AG04450 (cell line): Measurements from ENCODE around the gene WDR82. TPM values are rescaled to one million over a fixed set of nuclear protein-coding genes. Genes with fewer than 3 reads are reported as not detected.

Source experiments
- CTCF ChIA-PET: fragments of 300-600, 350-600 bp; formaldehyde crosslinking; extraction: SDS; loops from one replicate; lab custom pipeline; 2022; ENCODE audit warnings: antibody characterized with exemption, inconsistent platforms; lab: Charles Lee
- POLR2A ChIA-PET: fragments of 350-600 bp; formaldehyde crosslinking; extraction: SDS; loops from one replicate; lab custom pipeline; 2021; ENCODE audit warnings: antibody characterized with exemption, inconsistent platforms; lab: Yijun Ruan, JAX
- DNase-seq: peaks from one replicate; pipeline ENCODE4 v3.0.0-alpha.2; 2011; ENCODE audit warnings: low read depth, low spot score
- H3K27ac ChIP-seq: one replicate; pipeline ENCODE4 v1.5.1; 2012; ENCODE audit warnings: low read depth, low read length, control low read depth
- H3K27me3 ChIP-seq: one replicate; pipeline ENCODE4 v1.6.0; 2012; ENCODE audit warnings: low read length; ENCODE audit not compliant: control insufficient read depth, insufficient read depth
- H3K4me3 ChIP-seq: 2 replicates; pipeline ENCODE4 v1.5.1; 2011; ENCODE audit warnings: mild to moderate bottlenecking, low read depth, low read length, control low read depth
- H3K9me3 ChIP-seq: 2 replicates; pipeline ENCODE4 v1.5.1; 2012; ENCODE audit warnings: low read length; ENCODE audit not compliant: control insufficient read depth, insufficient read depth
- polyA plus RNA-seq: library from polyadenylated mRNA; depleted of rRNA; stranded (reverse); fragments of >200 nt; gene quantifications from 2 replicates; pipeline ENCODE4 v1.2.3, GENCODE V29; 2011
- TF ChIP-seq, protein P1 (sequence below): IDR thresholded peaks from 2 replicates; pipeline ENCODE4 v1.5.1; 2011; ENCODE audit warnings: low read depth, low read length, control low read depth, inconsistent platforms

WDR82 gene
- polyA plus RNA-seq, 1 experiment = 77.6 TPM

- Histone ChIP-seq H3K27me3 (peaks cover 3% of the 10 kb centered on the region), H3K9me3 (no peaks in the 10 kb centered on the region; the same call in 1 of the 2 replicates), H3K27ac (no peak overlapping the region), H3K4me3 (no peak overlapping the region)
- no peak for DNase-seq
- POLR2A ChIA-PET = interaction anchor here (0.6 to 1.5 kb wide), 3 partner anchors 13 to 112 kb away, joined by 3 to 4 read pairs (median 3); partner anchors contain the start of genes GLYCTK and WDR82
- TF ChIP-seq, protein P1, sequence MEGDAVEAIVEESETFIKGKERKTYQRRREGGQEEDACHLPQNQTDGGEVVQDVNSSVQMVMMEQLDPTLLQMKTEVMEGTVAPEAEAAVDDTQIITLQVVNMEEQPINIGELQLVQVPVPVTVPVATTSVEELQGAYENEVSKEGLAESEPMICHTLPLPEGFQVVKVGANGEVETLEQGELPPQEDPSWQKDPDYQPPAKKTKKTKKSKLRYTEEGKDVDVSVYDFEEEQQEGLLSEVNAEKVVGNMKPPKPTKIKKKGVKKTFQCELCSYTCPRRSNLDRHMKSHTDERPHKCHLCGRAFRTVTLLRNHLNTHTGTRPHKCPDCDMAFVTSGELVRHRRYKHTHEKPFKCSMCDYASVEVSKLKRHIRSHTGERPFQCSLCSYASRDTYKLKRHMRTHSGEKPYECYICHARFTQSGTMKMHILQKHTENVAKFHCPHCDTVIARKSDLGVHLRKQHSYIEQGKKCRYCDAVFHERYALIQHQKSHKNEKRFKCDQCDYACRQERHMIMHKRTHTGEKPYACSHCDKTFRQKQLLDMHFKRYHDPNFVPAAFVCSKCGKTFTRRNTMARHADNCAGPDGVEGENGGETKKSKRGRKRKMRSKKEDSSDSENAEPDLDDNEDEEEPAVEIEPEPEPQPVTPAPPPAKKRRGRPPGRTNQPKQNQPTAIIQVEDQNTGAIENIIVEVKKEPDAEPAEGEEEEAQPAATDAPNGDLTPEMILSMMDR = 0 out of 2 replicates have a peak, but pooled peaks have one; percentile 14
- CTCF ChIA-PET = interaction anchor here (0.6 to 1.2 kb wide), 4 partner anchors 39 to 112 kb away, joined by 4 to 6 read pairs (median 4); no protein-coding TSS in a partner anchor
Measured at GRCh38 chr3:52299879-52300611, 21.6 kb upstream of the WDR82 start.

DNA sequence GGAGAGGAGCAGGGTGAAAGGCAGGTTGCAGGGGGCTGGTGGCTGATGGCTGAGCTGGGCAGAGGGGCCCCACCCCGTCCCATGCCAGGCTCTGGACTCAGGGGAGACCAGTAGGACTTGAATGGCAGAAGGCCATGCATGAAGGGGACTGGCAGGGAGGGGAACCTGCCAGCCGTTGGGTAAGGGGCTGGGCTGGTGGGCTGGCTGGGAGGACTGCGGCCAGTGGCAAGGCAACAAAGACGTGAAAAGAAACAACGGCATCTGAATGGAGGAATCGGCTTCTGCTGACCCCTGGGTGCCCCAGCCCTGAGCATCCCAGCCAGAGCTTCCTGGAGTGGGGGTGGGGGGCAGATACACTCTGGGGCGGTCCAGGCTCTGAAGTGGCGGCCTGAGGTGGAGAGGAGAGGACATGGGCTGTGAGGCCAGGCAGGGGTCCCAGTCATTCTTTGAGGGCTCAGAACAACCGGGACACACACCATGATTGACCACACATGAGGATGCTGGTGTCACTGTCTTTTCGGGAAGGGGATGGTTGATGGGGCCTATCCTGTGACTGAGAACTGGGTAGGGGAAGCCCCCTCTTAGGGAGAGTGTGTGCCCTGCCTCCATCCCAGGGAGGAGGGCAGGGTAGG, 20.9 kb upstream of the WDR82 start:
- ChIA-PET POLR2A (no interaction called here), CTCF (interaction anchor here (0.6 to 1.2 kb wide), 4 partner anchors 40 to 151 kb away, joined by 3 to 6 read pairs (median 4); no protein-coding TSS in a partner anchor)
- Histone ChIP-seq H3K4me3 (no peak overlapping the region), H3K27me3 (peaks cover 3% of the 10 kb centered on the region), H3K9me3 (no peaks in the 10 kb centered on the region; the same call in 1 of the 2 replicates), H3K27ac (no peak overlapping the region)
- no peak for DNase-seq
- TF ChIP-seq, protein P1 = no peak

- TF ChIP-seq, protein P1 = no peak
- DNase-seq = no peak
- H3K27ac ChIP-seq = no peak overlapping the region
- CTCF ChIA-PET = interaction anchor here (0.6 to 3.3 kb wide), 4 partner anchors 41 to 150 kb away, joined by 3 to 21 read pairs (median 5); no protein-coding TSS in a partner anchor
- H3K27me3 ChIP-seq = peaks cover 3% of the 10 kb centered on the region
- no peak overlapping the region for H3K4me3 ChIP-seq
- H3K9me3 ChIP-seq = no peaks in the 10 kb centered on the region; the same call in 1 of the 2 replicates
- POLR2A ChIA-PET = no interaction called here
Measured at GRCh38 chr3:52298149-52299098, 20.0 kb upstream of the WDR82 start.

DNA sequence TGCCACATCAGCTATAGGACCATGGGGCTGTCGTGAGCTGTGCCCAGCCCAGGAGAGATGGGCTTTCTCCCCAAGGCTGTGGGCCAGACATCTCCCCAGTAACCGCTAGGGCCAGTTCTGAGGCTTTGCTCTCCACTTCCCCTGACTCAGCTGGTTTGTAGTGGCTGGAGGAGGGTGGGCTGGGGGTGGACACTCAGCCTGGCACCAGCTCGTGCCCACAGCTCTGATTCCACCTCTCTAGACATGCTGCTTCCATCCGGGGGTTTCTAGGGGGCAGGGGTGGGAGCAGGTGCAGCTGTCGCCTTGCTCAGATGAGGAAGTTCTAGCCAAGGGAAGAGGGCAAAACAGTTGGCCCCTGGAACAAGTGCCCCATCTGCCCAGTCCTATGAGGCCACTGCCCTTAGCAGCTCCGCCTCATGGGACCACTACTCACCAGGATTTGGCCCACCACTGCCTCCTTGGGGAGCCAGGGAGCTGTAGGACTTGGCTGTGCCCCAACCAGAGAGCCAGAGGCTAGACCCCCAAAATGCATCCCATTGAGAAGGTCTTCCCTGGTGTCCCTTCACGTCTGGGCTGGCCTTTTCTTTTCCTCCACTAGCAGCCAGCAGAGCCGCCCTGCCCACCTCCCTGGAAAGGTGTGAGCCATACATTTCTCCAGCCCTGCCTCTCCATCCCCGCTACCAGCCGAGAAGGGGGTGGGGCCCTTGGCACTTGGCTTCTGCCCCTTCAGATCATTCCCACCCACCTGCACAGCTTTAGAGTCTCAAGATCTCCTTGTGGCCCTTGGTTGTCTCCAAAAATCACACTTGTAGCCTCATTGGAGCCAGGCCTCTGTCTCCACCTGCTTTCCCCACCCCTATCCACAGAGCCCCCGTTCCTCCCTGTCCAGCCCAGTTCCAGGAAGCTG, 19.0 kb upstream of the WDR82 start:
- peaks cover 3% of the 10 kb centered on the region for H3K27me3 ChIP-seq
- no peak overlapping the region for H3K4me3 ChIP-seq
- ChIA-PET CTCF (interaction anchor here (0.5 to 3.3 kb wide), 3 partner anchors 18 to 88 kb away, joined by 3 to 21 read pairs (median 4); no protein-coding TSS in a partner anchor), POLR2A (interaction anchor here (1.4 kb wide), 1 partner anchor 10 kb away, joined by 4 read pairs; the partner anchor contains the start of gene GLYCTK)
- H3K27ac ChIP-seq = no peak overlapping the region
- DNase-seq = no peak
- no peaks in the 10 kb centered on the region; the same call in 1 of the 2 replicates for H3K9me3 ChIP-seq
- TF ChIP-seq, protein P1 = no peak
